H9 (cell line): ENCODE measurements around the gene CD151. TPM values are rescaled to one million over a fixed set of nuclear protein-coding genes. Genes with fewer than 3 reads are reported as not detected.

Source experiments
- DNase-seq: peaks from one replicate; pipeline ENCODE4 v3.0.0-alpha.2; 2017
- H2AFZ ChIP-seq: one replicate; pipeline ENCODE4 v1.6.1; 2013; ENCODE audit warnings: mild to moderate bottlenecking, low read length, control low read depth, moderate library complexity
- H2AK5ac ChIP-seq: 2 replicates; pipeline ENCODE4 v1.6.1; 2013; ENCODE audit warnings: low read length, control low read depth, mixed read lengths; ENCODE audit not compliant: insufficient read length
- H2BK120ac ChIP-seq: one replicate; pipeline ENCODE4 v1.6.1; 2013; ENCODE audit warnings: low read depth, mild to moderate bottlenecking, low read length, control low read depth, inconsistent platforms; ENCODE audit not compliant: poor library complexity, severe bottlenecking
- H2BK12ac ChIP-seq: 2 replicates; pipeline ENCODE4 v1.6.1; 2013; ENCODE audit warnings: low read length, control low read depth, mixed read lengths, low read depth; ENCODE audit not compliant: insufficient read length
- H2BK15ac ChIP-seq: 2 replicates; pipeline ENCODE4 v1.6.1; 2013; ENCODE audit warnings: low read depth, low read length, control low read depth
- H2BK20ac ChIP-seq: one replicate; pipeline ENCODE4 v1.6.1; 2013; ENCODE audit warnings: low read depth, mild to moderate bottlenecking, low read length, control low read depth, inconsistent platforms; ENCODE audit not compliant: poor library complexity, severe bottlenecking
- H2BK5ac ChIP-seq: 2 replicates; pipeline ENCODE4 v1.6.1; 2013; ENCODE audit warnings: low read length, control low read depth, mixed read lengths; ENCODE audit not compliant: insufficient read length
- H3K14ac ChIP-seq: 2 replicates; pipeline ENCODE4 v1.6.1; 2013; ENCODE audit warnings: low read length, control low read depth; ENCODE audit not compliant: insufficient read depth
- H3K18ac ChIP-seq: 2 replicates; pipeline ENCODE4 v1.6.1; 2013; ENCODE audit warnings: low read depth, mild to moderate bottlenecking, mixed read lengths, low read length, control low read depth; ENCODE audit not compliant: insufficient read length
- H3K23ac ChIP-seq: 2 replicates; pipeline ENCODE4 v1.6.1; 2013; ENCODE audit warnings: low read length, control low read depth, mixed read lengths, low read depth; ENCODE audit not compliant: insufficient read length
- H3K23me2 ChIP-seq: 2 replicates; pipeline ENCODE4 v1.6.1; 2013; ENCODE audit warnings: low read depth, mild to moderate bottlenecking, mixed read lengths, low read length, control low read depth; ENCODE audit not compliant: insufficient read length, poor library complexity, severe bottlenecking
- H3K27ac ChIP-seq: 2 replicates; pipeline ENCODE4 v1.5.1; 2013; ENCODE audit warnings: low read length, control low read depth, mixed read lengths, low read depth; ENCODE audit not compliant: insufficient read length
- H3K27me3 ChIP-seq: 2 replicates; pipeline ENCODE4 v1.6.1; 2013; ENCODE audit warnings: low read length, control low read depth, inconsistent platforms; ENCODE audit not compliant: insufficient read depth
- H3K4ac ChIP-seq: 2 replicates; pipeline ENCODE4 v1.6.1; 2013; ENCODE audit warnings: low read depth, mild to moderate bottlenecking, control low read depth, inconsistent platforms, low read length, moderate library complexity
- H3K4me1 ChIP-seq: 2 replicates; pipeline ENCODE4 v1.6.1; 2013; ENCODE audit warnings: low read length, control low read depth, inconsistent platforms; ENCODE audit not compliant: insufficient read depth
- H3K4me2 ChIP-seq: 2 replicates; pipeline ENCODE4 v1.6.1; 2013; ENCODE audit warnings: low read length, control low read depth, mixed read lengths; ENCODE audit not compliant: insufficient read length, insufficient read depth
- H3K56ac ChIP-seq: 2 replicates; pipeline ENCODE4 v1.6.1; 2013; ENCODE audit warnings: low read depth, mild to moderate bottlenecking, mixed read lengths, low read length, control low read depth; ENCODE audit not compliant: insufficient read length
- H3K79me1 ChIP-seq: 2 replicates; pipeline ENCODE4 v1.6.1; 2013; ENCODE audit warnings: low read depth, mild to moderate bottlenecking, moderate library complexity, low read length, control low read depth, inconsistent platforms; ENCODE audit not compliant: insufficient read depth, poor library complexity, severe bottlenecking
- H3K79me2 ChIP-seq: 2 replicates; pipeline ENCODE4 v1.6.1; 2013; ENCODE audit warnings: low read length, control low read depth, inconsistent platforms; ENCODE audit not compliant: insufficient read depth
- H3K9ac ChIP-seq: 2 replicates; pipeline ENCODE4 v1.6.1; 2013; ENCODE audit warnings: low read length, control low read depth, mixed read lengths; ENCODE audit not compliant: insufficient read length; ENCODE audit errors: extremely low read depth
- H3K9me3 ChIP-seq: one replicate; pipeline ENCODE4 v1.6.1; 2013; ENCODE audit warnings: low read depth, low read length, inconsistent platforms; ENCODE audit not compliant: control insufficient read depth
- H3T11ph ChIP-seq: one replicate; pipeline ENCODE4 v1.6.1; 2013; ENCODE audit warnings: mild to moderate bottlenecking, low read length, control low read depth, inconsistent platforms
- H4K20me1 ChIP-seq: one replicate; pipeline ENCODE4 v1.6.1; 2013; ENCODE audit not compliant: control insufficient read depth, insufficient read length, insufficient read depth
- H4K5ac ChIP-seq: 2 replicates; pipeline ENCODE4 v1.6.1; 2013; ENCODE audit warnings: low read depth, mild to moderate bottlenecking, mixed read lengths, low read length, control low read depth; ENCODE audit not compliant: insufficient read length
- H4K8ac ChIP-seq: replicated peaks from 2 replicates; pipeline ENCODE4 v1.6.1; 2013; ENCODE audit warnings: low read length, control low read depth, mixed read lengths, low read depth; ENCODE audit not compliant: insufficient read length
- H4K91ac ChIP-seq: 2 replicates; pipeline ENCODE4 v1.6.1; 2013; ENCODE audit warnings: low read depth, mild to moderate bottlenecking, moderate library complexity, mixed read lengths, low read length, control low read depth; ENCODE audit not compliant: insufficient read length
- H3K27ac Mint-ChIP-seq, 3 experiments: 2 replicates in 2 of 3; 3 replicates in 1 of 3; pipeline ENCODE4 v1.8.0; 2020 to 2021; ENCODE audit warnings: mixed read lengths in 3 of 3, mild to moderate bottlenecking in 1 of 3, moderate library complexity in 1 of 3
- H3K27me3 Mint-ChIP-seq: 2 replicates; pipeline ENCODE4 v1.8.0; 2021; ENCODE audit warnings: low read depth, mild to moderate bottlenecking, moderate library complexity, mixed read lengths
- H3K36me3 Mint-ChIP-seq, 3 experiments: 2 replicates in 2 of 3; 3 replicates in 1 of 3; pipeline ENCODE4 v1.8.0; 2020 to 2021; ENCODE audit warnings: low read depth in 3 of 3, mixed read lengths in 3 of 3; ENCODE audit not compliant: insufficient read depth in 1 of 3
- H3K4me1 Mint-ChIP-seq, 2 experiments: 2 replicates each; pipeline ENCODE4 v1.8.0; 2020; ENCODE audit warnings: mixed read lengths in 2 of 2
- H3K4me3 Mint-ChIP-seq, 2 experiments: 2 replicates in 1 of 2; 3 replicates in 1 of 2; pipeline ENCODE4 v1.8.0; 2020 to 2021; ENCODE audit warnings: mild to moderate bottlenecking in 2 of 2, mixed read lengths in 2 of 2, moderate library complexity in 1 of 2
- H3K9me3 Mint-ChIP-seq, 2 experiments: 2 replicates in 1 of 2; 3 replicates in 1 of 2; pipeline ENCODE4 v1.8.0; 2020; ENCODE audit warnings: mild to moderate bottlenecking in 2 of 2, mixed read lengths in 2 of 2, moderate library complexity in 1 of 2
- WGBS: extraction: QIAGEN DNeasy Blood & Tissue Kit; methylation state at CpG from one replicate; pipeline ENCODE4 v1.1.7; 2013; ENCODE audit warnings: missing lambda C conversion rate, low lambda C conversion rate, mixed read lengths; ENCODE audit not compliant: insufficient read length; ENCODE audit errors: extremely low coverage; 5-methylcytosine and 5-hydroxymethylcytosine counted together
- total RNA-seq: library from RNA; stranded (reverse); gene quantifications from 2 replicates; pipeline ENCODE4 v1.2.1, GENCODE V29; 2021
- TF ChIP-seq, protein P1 (sequence below): fragments of 200-600 bp; sonication (generic); conservative IDR thresholded peaks from 3 replicates; pipeline ENCODE4 v1.8.0; 2021; ENCODE audit warnings: antibody characterized with exemption, mild to moderate bottlenecking

Gene CD151
- total RNA-seq, 1 experiment from 2014 or later: 138 TPM

DNA sequence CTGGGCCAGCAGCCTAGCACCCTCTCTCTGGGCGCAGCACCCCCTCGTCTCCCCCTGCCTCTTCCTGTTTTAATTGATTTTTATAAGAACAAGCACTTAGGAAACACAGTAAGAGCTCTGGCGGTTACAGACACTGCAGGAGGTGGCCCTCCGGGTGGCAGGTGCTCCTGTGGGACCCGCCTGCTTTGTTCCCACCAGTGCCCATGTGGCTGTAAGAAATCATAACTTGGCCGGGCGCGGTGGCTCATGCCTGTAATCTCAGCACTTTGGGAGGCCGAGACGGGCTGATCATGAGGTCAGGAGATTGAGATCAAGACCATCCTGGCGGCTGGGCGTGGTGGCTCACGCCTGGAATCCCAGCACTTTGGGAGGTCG lies 28.3 kb downstream of the CD151 start:
- Histone ChIP-seq H2BK20ac (no peak overlapping the region), H3K14ac (no peak overlapping the region), H3K18ac (no peak overlapping the region), H3K4ac (no peak overlapping the region), H3K23me2 (no peaks in the 10 kb centered on the region), H3K79me1 (no peaks in the 10 kb centered on the region), H4K5ac (no peak overlapping the region), H3K9ac (no peak overlapping the region), H3K56ac (no peak overlapping the region), H3K23ac (no peak overlapping the region), H4K91ac (no peak overlapping the region), H3K4me1 (no peaks in the 10 kb centered on the region; the same call in 1 of the 2 replicates), H3K27ac (no peak overlapping the region), H2BK5ac (no peak overlapping the region), H3K79me2 (no peaks in the 10 kb centered on the region), H2BK120ac (no peak overlapping the region), H2AFZ (no peak overlapping the region), H3T11ph (no peak overlapping the region), H3K4me2 (no peak overlapping the region), H4K8ac (no peak overlapping the region), H2AK5ac (no peak overlapping the region), H3K9me3 (no peaks in the 10 kb centered on the region), H4K20me1 (no peaks in the 10 kb centered on the region), H3K27me3 (no peaks in the 10 kb centered on the region), H2BK15ac (no peak overlapping the region), H2BK12ac (no peak overlapping the region)
- Mint-ChIP-seq H3K27me3 (peaks cover 21% of the 10 kb centered on the region), H3K4me3 (peak overlapping the region in 1 of 2 experiments; percentile 29; a peak in 1 of 5 replicates), H3K9me3 (no peaks in the 10 kb centered on the region), H3K36me3 (peaks cover 1 to 17% (median 5%) of the 10 kb centered on the region in 3 experiments; a peak in 4 of 7 replicates), H3K4me1 (peaks cover 22 to 64% of the 10 kb centered on the region in 2 experiments), H3K27ac (no peak overlapping the region)
- no CpG with 5 or more reads among the region's 14 CpGs for WGBS
- TF ChIP-seq, protein P1, sequence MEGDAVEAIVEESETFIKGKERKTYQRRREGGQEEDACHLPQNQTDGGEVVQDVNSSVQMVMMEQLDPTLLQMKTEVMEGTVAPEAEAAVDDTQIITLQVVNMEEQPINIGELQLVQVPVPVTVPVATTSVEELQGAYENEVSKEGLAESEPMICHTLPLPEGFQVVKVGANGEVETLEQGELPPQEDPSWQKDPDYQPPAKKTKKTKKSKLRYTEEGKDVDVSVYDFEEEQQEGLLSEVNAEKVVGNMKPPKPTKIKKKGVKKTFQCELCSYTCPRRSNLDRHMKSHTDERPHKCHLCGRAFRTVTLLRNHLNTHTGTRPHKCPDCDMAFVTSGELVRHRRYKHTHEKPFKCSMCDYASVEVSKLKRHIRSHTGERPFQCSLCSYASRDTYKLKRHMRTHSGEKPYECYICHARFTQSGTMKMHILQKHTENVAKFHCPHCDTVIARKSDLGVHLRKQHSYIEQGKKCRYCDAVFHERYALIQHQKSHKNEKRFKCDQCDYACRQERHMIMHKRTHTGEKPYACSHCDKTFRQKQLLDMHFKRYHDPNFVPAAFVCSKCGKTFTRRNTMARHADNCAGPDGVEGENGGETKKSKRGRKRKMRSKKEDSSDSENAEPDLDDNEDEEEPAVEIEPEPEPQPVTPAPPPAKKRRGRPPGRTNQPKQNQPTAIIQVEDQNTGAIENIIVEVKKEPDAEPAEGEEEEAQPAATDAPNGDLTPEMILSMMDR: no peak
- DNase-seq: no peak
